Measurements from ENCODE around the gene CLSTN2.

The CLSTN2 gene

DNA sequence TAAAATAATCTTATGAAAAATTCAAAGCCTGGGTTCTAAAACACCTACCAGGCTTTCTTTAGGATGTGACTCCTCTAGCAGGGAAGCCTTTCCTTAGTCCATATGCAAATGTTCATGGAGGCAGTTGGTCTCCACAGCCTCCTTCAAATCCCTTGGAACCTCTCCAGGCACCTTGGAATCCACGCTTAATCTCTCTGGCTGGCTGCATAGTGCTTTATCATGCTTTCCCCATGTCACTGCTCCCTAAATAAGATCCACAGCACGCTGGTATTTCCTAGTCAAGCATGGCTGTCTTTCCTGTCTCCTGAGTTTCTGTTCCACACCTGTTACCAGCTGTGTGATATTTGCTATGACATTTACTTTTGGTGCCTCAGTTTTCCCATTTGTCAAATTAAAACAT, 71.3 kb downstream of the CLSTN2 start:
- DNase-seq (ENCODE audit: low read depth in 2 of 2): no peak

GRCh38 chr3:140007081-140007480, 72.1 kb downstream of the CLSTN2 start:
- no peak for DNase-seq (ENCODE audit: low read depth in 2 of 2)

DNA sequence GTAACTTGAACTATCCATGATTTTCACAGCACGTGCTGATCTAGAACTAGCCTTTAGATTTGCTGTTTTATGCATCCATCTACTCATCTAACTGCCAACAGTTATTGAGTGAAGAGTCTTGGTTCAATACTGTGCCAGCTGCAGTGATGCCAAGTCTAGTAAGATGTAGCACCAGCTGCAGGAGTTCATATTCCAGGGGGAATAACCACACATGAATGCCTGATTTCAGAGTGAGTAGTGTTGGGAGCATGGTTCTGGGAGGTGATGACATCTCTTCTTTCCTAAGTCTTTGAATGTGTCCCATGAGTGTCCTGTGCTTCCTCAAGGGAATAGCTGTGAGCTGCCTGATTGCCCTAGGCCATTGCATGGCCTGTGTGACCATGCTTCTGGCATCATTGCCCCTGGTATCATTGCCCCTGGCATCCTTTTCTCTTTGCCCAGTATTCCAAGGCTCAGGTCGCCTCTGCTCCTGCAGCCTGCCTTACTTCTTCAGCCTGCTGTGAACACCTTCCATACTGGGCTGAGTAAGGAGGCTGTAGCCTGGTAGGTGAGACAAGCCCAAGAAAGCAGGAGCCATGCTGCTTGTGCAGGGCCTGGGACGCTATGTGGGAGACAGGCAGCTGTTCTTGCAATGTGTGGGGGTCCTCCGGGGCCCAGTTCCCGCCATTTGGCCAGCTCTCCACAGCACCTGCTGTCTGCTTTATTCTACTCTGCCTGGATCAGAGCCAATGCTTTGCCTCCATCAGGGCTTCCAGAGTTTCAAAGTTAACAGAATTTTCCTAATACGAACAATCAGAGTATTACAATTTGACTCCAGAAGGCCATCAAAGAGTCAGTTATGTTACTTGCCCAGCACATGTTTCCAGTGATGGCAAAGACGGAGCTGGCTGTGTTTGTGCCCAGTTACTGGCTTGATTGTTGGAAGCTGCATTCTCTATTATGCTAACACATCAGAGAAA, 73.2 kb downstream of the CLSTN2 start:
- no peak for DNase-seq (ENCODE audit: low read depth in 2 of 2)

DNA sequence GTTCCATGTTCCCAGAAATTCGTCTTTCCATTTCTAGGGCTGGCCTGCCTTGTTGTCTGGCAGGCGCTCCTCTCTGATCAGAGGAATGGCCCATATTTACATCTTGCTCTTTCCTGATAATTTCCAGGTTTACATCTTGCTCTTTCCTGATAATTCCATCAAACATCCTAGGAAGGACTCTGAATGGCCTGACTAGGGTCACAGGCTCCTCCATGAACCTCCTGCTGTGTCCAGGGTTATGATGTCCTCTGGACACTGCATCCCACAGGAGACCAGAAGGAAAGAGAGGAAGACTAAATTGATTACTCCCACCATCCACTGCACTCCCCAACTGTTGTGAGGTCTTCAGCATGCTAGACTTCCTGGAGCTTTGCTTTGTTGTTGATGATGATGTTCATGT, 75.4 kb downstream of the CLSTN2 start:
- no peak for DNase-seq (ENCODE audit: low read depth in 2 of 2)

- DNase-seq (ENCODE audit: low read depth in 2 of 2): no peak
Observed at GRCh38 chr3:140011086-140011485, 76.1 kb downstream of the CLSTN2 start.

GRCh38 chr3:140011611-140012277, 76.8 kb downstream of the CLSTN2 start:
- no peak for DNase-seq (ENCODE audit: low read depth in 2 of 2)

- no peak for DNase-seq (ENCODE audit: low read depth in 2 of 2)
Observed at GRCh38 chr3:140013220-140013619, 78.2 kb downstream of the CLSTN2 start.

DNA sequence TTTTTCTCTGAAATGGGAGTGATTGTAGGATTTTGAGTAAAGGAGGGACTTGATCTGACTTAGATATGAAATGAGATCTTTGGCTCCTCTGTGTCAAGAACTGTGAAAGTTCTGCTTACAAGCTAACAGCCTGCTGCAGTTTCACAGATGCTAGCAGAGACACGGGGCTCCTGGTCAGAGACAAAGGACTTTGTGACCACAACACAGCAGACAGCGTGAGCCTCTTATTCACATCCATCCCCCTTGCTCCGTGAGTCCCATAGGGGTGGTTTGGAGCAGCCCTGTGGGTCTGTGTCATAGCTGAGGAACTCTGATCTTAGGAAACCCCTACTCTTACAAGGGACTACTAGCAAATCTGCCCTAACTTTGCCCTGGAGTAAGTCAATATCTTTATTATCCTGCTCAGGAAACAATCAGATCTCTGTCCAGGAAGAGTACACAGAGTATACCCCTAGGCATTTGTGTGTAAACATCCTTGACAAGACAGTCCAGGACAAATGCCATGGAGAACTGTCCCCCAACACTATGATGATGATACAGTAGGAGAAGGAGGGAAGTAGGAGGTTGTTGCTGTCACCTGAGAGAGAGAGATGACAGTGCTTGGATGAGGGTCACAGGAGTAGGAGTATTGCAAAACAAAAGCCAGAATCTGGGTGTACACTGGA, 80.0 kb downstream of the CLSTN2 start:
- DNase-seq (ENCODE audit: low read depth in 2 of 2): no peak

- no peak for DNase-seq (ENCODE audit: low read depth in 2 of 2)
Observed at GRCh38 chr3:140015741-140016140, 80.8 kb downstream of the CLSTN2 start.

DNA sequence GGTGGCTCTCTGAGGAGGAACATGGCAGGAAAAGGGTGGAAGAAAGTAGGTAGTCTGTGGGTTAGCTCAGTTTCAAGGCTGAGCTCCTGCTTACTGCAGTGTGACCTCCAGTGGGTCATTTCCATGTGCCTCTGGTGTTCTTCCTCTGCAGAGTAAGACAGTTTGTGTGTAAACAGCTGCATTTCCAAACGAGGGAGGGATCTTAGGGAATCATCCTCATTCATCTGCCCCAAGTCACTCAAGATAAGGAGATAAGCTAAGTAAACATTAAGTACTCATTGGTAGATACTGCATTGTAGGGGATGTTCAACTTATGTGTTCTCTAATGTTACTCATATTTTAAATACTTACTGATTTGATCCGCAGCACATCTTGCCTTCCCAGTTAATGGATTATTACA, 83.6 kb downstream of the CLSTN2 start:
- DNase-seq (ENCODE audit: low read depth in 2 of 2): no peak

- no peak for DNase-seq (ENCODE audit: low read depth in 2 of 2)
Observed at GRCh38 chr3:140019946-140020345, 85.0 kb downstream of the CLSTN2 start.

DNA sequence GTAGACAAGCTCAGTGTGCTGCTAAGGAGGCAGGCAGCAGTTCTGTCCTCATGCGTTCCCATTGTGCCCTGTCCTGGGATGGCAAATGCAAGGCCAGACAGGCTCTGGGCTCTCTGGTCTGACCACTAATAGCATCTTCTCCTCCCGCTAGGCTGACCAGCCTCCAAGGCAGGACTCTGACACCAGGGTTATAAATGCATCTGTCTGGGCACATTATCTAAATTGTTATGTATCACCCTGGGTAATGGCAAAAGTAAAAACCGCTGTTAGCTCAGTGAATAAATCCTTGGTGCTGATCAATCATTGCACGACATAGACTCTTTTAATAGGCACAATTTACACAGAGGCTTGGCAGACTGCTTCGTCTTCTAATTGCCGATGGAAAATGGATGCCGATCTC, 85.6 kb downstream of the CLSTN2 start:
- no peak for DNase-seq (ENCODE audit: low read depth in 2 of 2)

- DNase-seq (ENCODE audit: low read depth in 2 of 2): no peak
Observed at GRCh38 chr3:140021269-140021668, 86.3 kb downstream of the CLSTN2 start.

GRCh38 chr3:140022066-140022770, 87.2 kb downstream of the CLSTN2 start:
- no peak for DNase-seq (ENCODE audit: low read depth in 2 of 2)

DNA sequence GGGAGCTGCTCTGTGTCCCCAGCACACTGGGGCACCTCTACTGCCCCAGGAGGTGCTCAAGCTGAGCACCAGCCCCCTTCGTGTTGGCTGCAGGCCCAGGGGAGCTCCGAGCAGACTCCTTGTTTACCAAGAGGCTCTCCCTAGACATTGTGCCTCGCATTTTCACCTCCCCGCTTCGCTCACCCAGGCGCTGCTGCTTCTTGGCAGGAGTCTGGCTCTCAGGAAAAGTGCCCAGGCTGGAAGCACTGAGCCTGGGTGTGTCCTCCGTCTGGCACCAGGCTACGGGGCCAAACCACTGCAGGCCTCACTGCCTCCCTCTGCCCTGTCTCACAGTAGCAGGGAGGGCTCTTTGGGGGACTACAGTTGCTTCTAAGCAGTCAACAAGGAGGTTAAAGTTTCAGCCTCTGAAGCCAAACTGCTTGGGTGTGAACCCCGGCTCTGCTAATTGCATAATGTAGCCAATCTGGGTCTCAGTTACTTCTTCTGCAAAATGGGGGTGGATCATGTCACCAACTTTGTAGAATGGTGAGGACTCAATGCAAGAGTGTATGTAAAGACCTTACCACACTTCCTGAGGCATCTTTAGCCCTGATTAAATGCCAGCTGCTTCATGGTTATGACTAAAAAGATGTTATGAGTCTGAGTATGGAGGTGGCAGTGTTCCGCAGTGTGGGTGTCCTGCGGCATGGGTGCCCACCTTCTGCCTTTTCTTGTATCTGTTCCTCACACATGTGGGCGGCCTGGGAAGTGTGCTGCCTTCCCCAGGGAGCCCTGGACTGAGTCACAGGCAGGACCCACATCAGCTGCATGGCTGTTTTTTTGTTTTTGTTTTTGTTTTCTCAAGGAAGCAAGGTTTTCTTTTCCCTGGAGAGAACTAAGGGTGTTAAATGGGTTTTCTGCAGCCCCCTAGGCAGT, 88.9 kb downstream of the CLSTN2 start:
- no peak for DNase-seq (ENCODE audit: low read depth in 2 of 2)

GRCh38 chr3:140031170-140031569, 96.2 kb downstream of the CLSTN2 start:
- DNase-seq (ENCODE audit: low read depth in 2 of 2): no peak

GRCh38 chr3:140034058-140034457, 99.1 kb downstream of the CLSTN2 start:
- no peak for DNase-seq (ENCODE audit: low read depth in 2 of 2)

DNA sequence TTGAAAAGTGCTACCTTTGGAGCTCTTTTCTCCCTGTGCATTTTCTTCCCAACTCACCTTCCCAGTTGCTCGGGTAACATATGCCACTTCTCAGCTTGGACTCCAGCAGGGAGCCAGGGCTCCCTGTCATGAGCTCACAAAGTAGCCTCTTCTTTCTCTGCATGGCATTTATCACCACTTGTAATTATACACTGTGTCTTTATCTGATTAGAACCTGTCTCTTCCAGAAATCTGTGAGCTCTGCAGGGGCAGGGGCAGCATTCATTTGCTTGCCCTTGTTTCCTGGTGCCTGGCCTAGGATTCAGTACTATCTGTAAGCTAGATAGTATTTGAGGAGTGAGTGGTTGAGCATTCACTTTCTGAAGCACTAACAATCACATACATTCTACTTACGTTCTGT, 100.9 kb downstream of the CLSTN2 start:
- no peak for DNase-seq (ENCODE audit: low read depth in 2 of 2)

GRCh38 chr3:140050396-140050795, 115.4 kb downstream of the CLSTN2 start:
- DNase-seq (ENCODE audit: low read depth in 2 of 2): no peak

- no peak for DNase-seq (ENCODE audit: low read depth in 2 of 2)
Observed at GRCh38 chr3:140051019-140051957, 116.3 kb downstream of the CLSTN2 start.

Data from stimulated activated CD8-positive, alpha-beta memory T cell treated with anti-CD3 and anti-CD28 coated beads, Interleukin-2, amount 100 ng/mL, for 48 hours (primary cell).